ENCODE measurements around the gene MRPL22.

MRPL22 gene

DNA sequence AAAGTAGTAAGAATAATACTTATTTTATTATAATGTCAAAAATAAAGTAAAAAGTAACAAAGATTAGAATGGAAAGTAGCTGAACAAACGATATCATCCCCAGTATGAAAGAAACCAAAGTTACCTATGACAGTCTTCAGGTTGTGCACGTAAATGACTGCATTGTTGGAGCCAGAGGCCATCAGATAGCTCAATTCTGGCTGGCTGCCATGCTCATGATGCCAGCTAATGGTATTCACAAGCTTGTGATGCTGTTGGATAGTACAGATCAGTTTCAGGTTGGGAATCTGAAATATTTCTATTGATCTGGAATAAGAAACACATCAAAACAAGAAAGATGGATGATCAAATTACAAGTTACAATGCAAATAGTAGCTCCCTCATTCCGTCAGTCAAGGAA is 24.0 kb upstream of the MRPL22 start:
- POLR2A ChIA-PET = interaction anchor here (2.9 kb wide), 1 partner anchor 21 kb away, joined by 14 read pairs; the partner anchor contains the start of gene GEMIN5
- DNase-seq (ENCODE audit: extremely low spot score) = no peak
- CTCF ChIA-PET = interaction anchor here (0.7 kb wide), 1 partner anchor 34 kb away, joined by 3 read pairs; no protein-coding TSS in a partner anchor
- no peak for TF ChIP-seq FOXA1 (IDR thresholded peaks at IDR 0.05)
- no peak for TF ChIP-seq FOXK2 (IDR thresholded peaks at IDR 0.05)
- TF ChIP-seq, protein P1, sequence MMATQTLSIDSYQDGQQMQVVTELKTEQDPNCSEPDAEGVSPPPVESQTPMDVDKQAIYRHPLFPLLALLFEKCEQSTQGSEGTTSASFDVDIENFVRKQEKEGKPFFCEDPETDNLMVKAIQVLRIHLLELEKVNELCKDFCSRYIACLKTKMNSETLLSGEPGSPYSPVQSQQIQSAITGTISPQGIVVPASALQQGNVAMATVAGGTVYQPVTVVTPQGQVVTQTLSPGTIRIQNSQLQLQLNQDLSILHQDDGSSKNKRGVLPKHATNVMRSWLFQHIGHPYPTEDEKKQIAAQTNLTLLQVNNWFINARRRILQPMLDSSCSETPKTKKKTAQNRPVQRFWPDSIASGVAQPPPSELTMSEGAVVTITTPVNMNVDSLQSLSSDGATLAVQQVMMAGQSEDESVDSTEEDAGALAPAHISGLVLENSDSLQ (IDR thresholded peaks at IDR 0.05) = no peak
- TF ChIP-seq CTBP1 (IDR thresholded peaks at IDR 0.05; ENCODE audit: borderline replicate concordance) = no peak
- no peak for TF ChIP-seq L3MBTL2 (conservative IDR thresholded peaks at IDR 0.05)
- no peak for TF ChIP-seq HDGF (IDR thresholded peaks at IDR 0.05; ENCODE audit: borderline replicate concordance)
- TF ChIP-seq NFRKB (IDR thresholded peaks at IDR 0.05) = no peak
- TF ChIP-seq ELF4 (IDR thresholded peaks at IDR 0.05) = no peak
- no peak for TF ChIP-seq SP1 (IDR thresholded peaks at IDR 0.05)
- no peak for TF ChIP-seq TARDBP (IDR thresholded peaks at IDR 0.05)
- no peak for TF ChIP-seq BHLHE40 (IDR thresholded peaks at IDR 0.05; ENCODE audit: borderline replicate concordance)
- TF ChIP-seq ZNF384 (IDR thresholded peaks at IDR 0.05) = no peak
- no peak for TF ChIP-seq ARNT (IDR thresholded peaks at IDR 0.05)
- TF ChIP-seq LEF1 (IDR thresholded peaks at IDR 0.05; ENCODE audit: borderline replicate concordance) = no peak
- TF ChIP-seq SUZ12 (IDR thresholded peaks at IDR 0.05) = no peak
- no peak for TF ChIP-seq FOXM1 (IDR thresholded peaks at IDR 0.05; ENCODE audit: borderline replicate concordance)

DNA sequence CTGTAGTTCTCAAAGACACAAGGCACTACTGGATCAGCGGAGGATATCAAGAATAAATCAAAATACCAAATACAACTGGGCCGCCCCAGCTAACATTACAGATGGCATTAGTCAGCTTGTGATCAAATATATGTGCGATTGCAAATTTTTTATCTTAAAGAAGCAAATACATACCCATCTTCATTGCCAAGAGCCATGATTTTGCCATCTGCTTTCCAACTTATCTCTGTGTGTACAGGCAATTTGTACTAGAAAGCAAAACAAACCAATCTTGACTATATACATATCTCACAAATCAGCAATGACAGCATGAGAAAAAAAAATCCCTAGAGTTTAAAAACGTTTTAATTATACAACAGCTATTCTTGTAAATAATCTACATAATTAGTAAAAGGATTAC is 23.1 kb upstream of the MRPL22 start:
- no peak for DNase-seq (ENCODE audit: extremely low spot score)
- ChIA-PET POLR2A (interaction anchor here (2.9 kb wide), 1 partner anchor 20 kb away, joined by 14 read pairs; the partner anchor contains the start of gene GEMIN5), CTCF (no interaction called here)
- TF ChIP-seq CTBP1 (IDR thresholded peaks at IDR 0.05; ENCODE audit: borderline replicate concordance) (no peak), ELF4 (IDR thresholded peaks at IDR 0.05) (no peak), FOXA1 (IDR thresholded peaks at IDR 0.05) (no peak), ARNT (IDR thresholded peaks at IDR 0.05) (no peak), SP1 (IDR thresholded peaks at IDR 0.05) (no peak), FOXM1 (IDR thresholded peaks at IDR 0.05; ENCODE audit: borderline replicate concordance) (no peak), TARDBP (IDR thresholded peaks at IDR 0.05) (no peak), L3MBTL2 (conservative IDR thresholded peaks at IDR 0.05) (no peak), NFRKB (IDR thresholded peaks at IDR 0.05) (no peak), ZNF384 (IDR thresholded peaks at IDR 0.05) (no peak), BHLHE40 (IDR thresholded peaks at IDR 0.05; ENCODE audit: borderline replicate concordance) (no peak)
- TF ChIP-seq, protein P1 (IDR thresholded peaks at IDR 0.05) = no peak

DNA sequence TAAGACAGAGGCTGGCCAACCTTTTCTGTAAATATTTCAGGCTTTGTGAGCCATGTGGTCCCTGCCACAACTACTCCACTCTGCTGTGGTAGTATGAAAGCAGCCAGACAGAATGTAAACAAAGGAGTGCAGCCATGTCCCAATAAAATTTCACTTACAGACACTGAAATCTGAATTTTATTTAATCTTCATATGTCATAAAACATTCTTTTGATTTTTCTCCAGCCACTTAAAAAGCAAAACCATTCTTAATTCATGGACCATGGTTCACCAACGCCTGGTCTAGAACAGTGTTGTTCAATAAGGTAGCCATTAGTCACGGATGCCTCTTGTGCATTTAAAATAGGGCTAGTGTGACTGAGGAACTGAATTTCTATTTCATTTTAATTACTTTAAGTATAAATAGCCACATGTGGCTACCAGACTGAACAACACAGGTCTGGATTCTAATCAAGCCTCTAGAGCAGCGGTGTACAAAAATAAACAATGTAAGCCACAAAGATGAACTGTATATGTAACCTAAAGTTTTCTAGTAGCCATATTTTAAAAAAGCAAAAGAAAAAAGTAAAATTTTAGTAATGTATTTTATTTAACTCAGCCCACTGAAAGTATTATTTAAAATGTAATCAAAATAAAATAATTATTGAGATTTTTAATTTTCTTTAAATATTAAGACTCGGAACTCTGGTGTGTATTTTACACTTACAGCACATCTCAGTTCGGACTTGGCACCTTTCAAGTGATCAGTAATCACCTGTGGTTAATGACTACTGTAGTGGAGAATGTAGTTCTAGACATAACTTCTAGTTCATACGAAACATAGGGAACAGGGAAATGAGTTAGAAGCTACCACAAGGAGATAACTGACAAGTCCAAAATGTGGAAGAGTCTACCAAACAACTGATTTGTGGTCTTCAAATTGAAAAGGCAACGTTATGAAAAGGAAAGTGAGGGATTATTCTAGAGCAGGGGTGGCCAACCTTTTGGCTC is 17.1 kb upstream of the MRPL22 start:
- no peak for TF ChIP-seq FOXM1 (IDR thresholded peaks at IDR 0.05; ENCODE audit: borderline replicate concordance)
- TF ChIP-seq ELF4 (IDR thresholded peaks at IDR 0.05) = no peak
- TF ChIP-seq NFRKB (IDR thresholded peaks at IDR 0.05) = no peak
- no peak for TF ChIP-seq FOXA1 (IDR thresholded peaks at IDR 0.05)
- POLR2A ChIA-PET = no interaction called here
- no peak for DNase-seq (ENCODE audit: extremely low spot score)
- CTCF ChIA-PET = no interaction called here

DNA sequence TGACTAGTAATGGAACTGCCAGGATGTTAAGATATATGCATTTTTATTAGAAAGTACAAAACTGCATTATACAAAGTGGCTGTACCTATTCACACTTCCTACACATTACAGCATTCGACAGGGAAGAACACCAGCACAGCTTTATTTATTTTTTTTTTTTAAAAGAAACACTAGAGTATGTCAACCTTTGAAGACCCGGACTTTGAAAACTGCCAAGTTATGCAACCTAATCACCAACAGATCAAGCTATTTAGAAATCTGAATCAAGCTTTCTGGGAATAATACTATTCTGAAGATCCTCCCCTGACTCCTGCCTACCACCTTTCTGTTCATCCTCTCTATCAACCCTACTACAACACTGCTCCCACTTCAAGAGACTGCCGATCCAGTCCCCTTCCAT is 7.3 kb upstream of the MRPL22 start:
- POLR2A ChIA-PET = no interaction called here
- CTCF ChIA-PET = no interaction called here
- TF ChIP-seq SUZ12 (IDR thresholded peaks at IDR 0.05) (no peak), ZNF384 (IDR thresholded peaks at IDR 0.05) (no peak), FOXK2 (IDR thresholded peaks at IDR 0.05) (no peak), HDGF (IDR thresholded peaks at IDR 0.05; ENCODE audit: borderline replicate concordance) (no peak), ARNT (IDR thresholded peaks at IDR 0.05) (no peak), ELF4 (IDR thresholded peaks at IDR 0.05) (no peak), FOXA1 (IDR thresholded peaks at IDR 0.05) (no peak), LEF1 (IDR thresholded peaks at IDR 0.05; ENCODE audit: borderline replicate concordance) (no peak), L3MBTL2 (conservative IDR thresholded peaks at IDR 0.05) (no peak), SP1 (IDR thresholded peaks at IDR 0.05) (no peak), FOXM1 (IDR thresholded peaks at IDR 0.05; ENCODE audit: borderline replicate concordance) (no peak), NFRKB (IDR thresholded peaks at IDR 0.05) (no peak), CTBP1 (IDR thresholded peaks at IDR 0.05; ENCODE audit: borderline replicate concordance) (no peak), TARDBP (IDR thresholded peaks at IDR 0.05) (no peak), BHLHE40 (IDR thresholded peaks at IDR 0.05; ENCODE audit: borderline replicate concordance) (no peak)
- TF ChIP-seq, protein P1 (IDR thresholded peaks at IDR 0.05) = no peak
- no peak for DNase-seq (ENCODE audit: extremely low spot score)

DNA sequence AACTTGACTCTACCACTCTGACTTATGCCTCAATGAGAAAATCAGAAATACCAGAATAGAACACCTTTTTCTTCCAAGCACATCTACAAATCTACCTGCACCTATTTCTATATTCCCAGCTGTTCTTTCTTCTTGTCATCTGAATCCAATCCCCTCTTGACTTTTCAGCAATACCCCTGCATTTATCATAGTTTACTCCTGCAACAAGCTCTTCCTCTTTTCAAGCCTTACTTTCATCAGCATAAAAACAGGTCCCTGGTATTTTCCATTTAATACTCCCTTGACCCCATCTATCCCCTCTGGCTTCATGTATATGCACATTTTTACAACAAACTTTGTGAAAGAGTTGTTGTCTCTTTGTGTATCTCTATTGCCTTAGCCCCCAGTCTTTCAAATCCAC is 6.0 kb upstream of the MRPL22 start:
- POLR2A ChIA-PET = no interaction called here
- CTCF ChIA-PET = no interaction called here
- TF ChIP-seq L3MBTL2 (conservative IDR thresholded peaks at IDR 0.05) = no peak
- TF ChIP-seq FOXA1 (IDR thresholded peaks at IDR 0.05) = no peak
- TF ChIP-seq BHLHE40 (IDR thresholded peaks at IDR 0.05; ENCODE audit: borderline replicate concordance) = no peak
- no peak for TF ChIP-seq SUZ12 (IDR thresholded peaks at IDR 0.05)
- no peak for TF ChIP-seq ZNF384 (IDR thresholded peaks at IDR 0.05)
- no peak for TF ChIP-seq FOXM1 (IDR thresholded peaks at IDR 0.05; ENCODE audit: borderline replicate concordance)
- TF ChIP-seq LEF1 (IDR thresholded peaks at IDR 0.05; ENCODE audit: borderline replicate concordance) = no peak
- no peak for TF ChIP-seq ELF4 (IDR thresholded peaks at IDR 0.05)
- TF ChIP-seq NFRKB (IDR thresholded peaks at IDR 0.05) = no peak
- no peak for TF ChIP-seq FOXK2 (IDR thresholded peaks at IDR 0.05)
- TF ChIP-seq TARDBP (IDR thresholded peaks at IDR 0.05) = no peak
- TF ChIP-seq, protein P1 (IDR thresholded peaks at IDR 0.05) = no peak
- TF ChIP-seq CTBP1 (IDR thresholded peaks at IDR 0.05; ENCODE audit: borderline replicate concordance) = no peak
- no peak for TF ChIP-seq HDGF (IDR thresholded peaks at IDR 0.05; ENCODE audit: borderline replicate concordance)
- no peak for TF ChIP-seq ARNT (IDR thresholded peaks at IDR 0.05)
- TF ChIP-seq SP1 (IDR thresholded peaks at IDR 0.05) = no peak
- no peak for DNase-seq (ENCODE audit: extremely low spot score)

Measured in HEK293T (cell line).